Parathyroid adenoma (tissue), 2 donors: ENCODE data around the gene SP9.

ENCODE experiments used
- H2AFZ ChIP-seq: fragments of 300-600 bp; sonication (generic); one replicate; pipeline ENCODE4 v1.7.0; 2017; ENCODE audit warnings: antibody characterized with exemption, mild to moderate bottlenecking
- H3K27ac ChIP-seq: fragments of 300-600 bp; sonication (generic); one replicate; pipeline ENCODE4 v1.7.0; 2017
- H3K27me3 ChIP-seq: fragments of 300-600 bp; sonication (generic); one replicate; pipeline ENCODE4 v1.7.0; 2017; ENCODE audit warnings: low read length; ENCODE audit not compliant: control insufficient read depth, insufficient read depth
- H3K36me3 ChIP-seq: fragments of 300-600 bp; sonication (generic); one replicate; pipeline ENCODE4 v1.7.0; 2017; ENCODE audit warnings: low read length; ENCODE audit not compliant: control insufficient read depth, insufficient read depth
- H3K4me1 ChIP-seq: fragments of 300-600 bp; sonication (generic); one replicate; pipeline ENCODE4 v1.7.0; 2017; ENCODE audit warnings: control low read depth
- H3K4me2 ChIP-seq: fragments of 300-600 bp; sonication (generic); one replicate; pipeline ENCODE4 v1.7.0; 2017; ENCODE audit warnings: low read length
- H3K4me3 ChIP-seq: fragments of 300-600 bp; sonication (generic); one replicate; pipeline ENCODE4 v1.7.0; 2017; ENCODE audit warnings: low read depth, low read length
- H3K79me2 ChIP-seq: fragments of 300-600 bp; sonication (generic); one replicate; pipeline ENCODE4 v1.7.0; 2017; ENCODE audit warnings: control low read depth
- H3K9ac ChIP-seq: fragments of 300-600 bp; sonication (generic); one replicate; pipeline ENCODE4 v1.7.0; 2017; ENCODE audit warnings: mild to moderate bottlenecking
- H3K9me3 ChIP-seq: fragments of 300-600 bp; sonication (generic); one replicate; pipeline ENCODE4 v1.7.0; 2017; ENCODE audit warnings: low read length; ENCODE audit not compliant: control insufficient read depth
- TF ChIP-seq, protein P1 (sequence below): fragments of 300-600 bp; sonication (generic); IDR thresholded peaks from one replicate; pipeline ENCODE4 v1.7.0; 2017; ENCODE audit warnings: antibody characterized with exemption, mild to moderate bottlenecking
- donor health status: primary hyperparathyroidism.

The SP9 gene

GRCh38 chr2:174338671-174339560 lies 4.2 kb downstream of the SP9 start:
- H3K9ac ChIP-seq, result no peak overlapping the region
- H3K4me2 ChIP-seq, result no peak overlapping the region
- no peaks in the 10 kb centered on the region for H3K79me2 ChIP-seq
- TF ChIP-seq, protein P1, sequence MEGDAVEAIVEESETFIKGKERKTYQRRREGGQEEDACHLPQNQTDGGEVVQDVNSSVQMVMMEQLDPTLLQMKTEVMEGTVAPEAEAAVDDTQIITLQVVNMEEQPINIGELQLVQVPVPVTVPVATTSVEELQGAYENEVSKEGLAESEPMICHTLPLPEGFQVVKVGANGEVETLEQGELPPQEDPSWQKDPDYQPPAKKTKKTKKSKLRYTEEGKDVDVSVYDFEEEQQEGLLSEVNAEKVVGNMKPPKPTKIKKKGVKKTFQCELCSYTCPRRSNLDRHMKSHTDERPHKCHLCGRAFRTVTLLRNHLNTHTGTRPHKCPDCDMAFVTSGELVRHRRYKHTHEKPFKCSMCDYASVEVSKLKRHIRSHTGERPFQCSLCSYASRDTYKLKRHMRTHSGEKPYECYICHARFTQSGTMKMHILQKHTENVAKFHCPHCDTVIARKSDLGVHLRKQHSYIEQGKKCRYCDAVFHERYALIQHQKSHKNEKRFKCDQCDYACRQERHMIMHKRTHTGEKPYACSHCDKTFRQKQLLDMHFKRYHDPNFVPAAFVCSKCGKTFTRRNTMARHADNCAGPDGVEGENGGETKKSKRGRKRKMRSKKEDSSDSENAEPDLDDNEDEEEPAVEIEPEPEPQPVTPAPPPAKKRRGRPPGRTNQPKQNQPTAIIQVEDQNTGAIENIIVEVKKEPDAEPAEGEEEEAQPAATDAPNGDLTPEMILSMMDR, result no peak
- H3K4me3 ChIP-seq, result no peak overlapping the region
- H3K36me3 ChIP-seq, result no peaks in the 10 kb centered on the region
- H2AFZ ChIP-seq, result no peak overlapping the region
- no peaks in the 10 kb centered on the region for H3K9me3 ChIP-seq
- H3K4me1 ChIP-seq, result no peaks in the 10 kb centered on the region
- peaks cover 57% of the 10 kb centered on the region for H3K27me3 ChIP-seq
- H3K27ac ChIP-seq, result no peak overlapping the region

GRCh38 chr2:174339561-174340399 lies 5.0 kb downstream of the SP9 start:
- H3K4me2 ChIP-seq, result no peak overlapping the region
- H3K4me3 ChIP-seq, result no peak overlapping the region
- H3K27ac ChIP-seq, result no peak overlapping the region
- TF ChIP-seq, protein P1, result no peak
- H3K9ac ChIP-seq, result no peak overlapping the region
- no peak overlapping the region for H2AFZ ChIP-seq
- no peaks in the 10 kb centered on the region for H3K36me3 ChIP-seq
- peaks cover 61% of the 10 kb centered on the region for H3K27me3 ChIP-seq
- H3K4me1 ChIP-seq, result no peaks in the 10 kb centered on the region
- no peaks in the 10 kb centered on the region for H3K9me3 ChIP-seq
- H3K79me2 ChIP-seq, result no peaks in the 10 kb centered on the region

- no peaks in the 10 kb centered on the region for H3K4me1 ChIP-seq
- H3K27me3 ChIP-seq, result peaks cover 53% of the 10 kb centered on the region
- H3K79me2 ChIP-seq, result no peaks in the 10 kb centered on the region
- H3K9me3 ChIP-seq, result no peaks in the 10 kb centered on the region
- no peaks in the 10 kb centered on the region for H3K36me3 ChIP-seq
- H2AFZ ChIP-seq, result no peak overlapping the region
- no peak overlapping the region for H3K4me2 ChIP-seq
- TF ChIP-seq, protein P1, result no peak
- no peak overlapping the region for H3K4me3 ChIP-seq
- no peak overlapping the region for H3K27ac ChIP-seq
- no peak overlapping the region for H3K9ac ChIP-seq
Measured at GRCh38 chr2:174340400-174341292, 5.9 kb downstream of the SP9 start.

- Histone ChIP-seq H3K4me3 (no peak overlapping the region), H3K4me2 (no peak overlapping the region), H3K27ac (no peak overlapping the region), H3K36me3 (no peaks in the 10 kb centered on the region), H3K4me1 (no peaks in the 10 kb centered on the region), H3K79me2 (no peaks in the 10 kb centered on the region), H3K9me3 (no peaks in the 10 kb centered on the region), H2AFZ (no peak overlapping the region), H3K9ac (no peak overlapping the region), H3K27me3 (peaks cover 51% of the 10 kb centered on the region)
- TF ChIP-seq, protein P1, result peak; percentile 72
Measured at GRCh38 chr2:174341293-174341994, 6.7 kb downstream of the SP9 start.
